SK-N-SH treated with all-trans-retinoic acid at 6 μM for 48 hours (cell line): ENCODE data around the gene AGAP2.

ENCODE experiments used
- GLIS3 ChIP-seq: fragments of 250-450 bp; sonication (Bioruptor Pico); IDR thresholded peaks from 2 replicates; pipeline ENCODE4 v1.5.0; 2020; ENCODE audit warnings: mild to moderate bottlenecking, moderate library complexity
- PATZ1 ChIP-seq: fragments of 250-450 bp; sonication (Bioruptor Pico); IDR thresholded peaks from 2 replicates; pipeline ENCODE4 v1.8.0; 2020; ENCODE audit warnings: mild to moderate bottlenecking, moderate library complexity, borderline replicate concordance
- PPARA ChIP-seq: fragments of 250-450 bp; sonication (Bioruptor Pico); IDR thresholded peaks from 2 replicates; pipeline ENCODE4 v1.5.0; 2020; ENCODE audit warnings: mild to moderate bottlenecking, borderline replicate concordance
- RARB ChIP-seq: fragments of 250-450 bp; sonication (Bioruptor Pico); IDR thresholded peaks from 2 replicates; pipeline ENCODE4 v1.8.0; 2021; ENCODE audit warnings: mild to moderate bottlenecking, moderate library complexity
- ZFP30 ChIP-seq: fragments of 450-650 bp; formaldehyde crosslinking; IDR thresholded peaks from 2 replicates; pipeline ENCODE4 v1.5.0; 2022; ENCODE audit warnings: mild to moderate bottlenecking, moderate library complexity
- TF ChIP-seq, protein P1 (sequence below): fragments of 250-450 bp; sonication (Bioruptor Pico); IDR thresholded peaks from 2 replicates; pipeline ENCODE4 v1.5.1; 2020; ENCODE audit warnings: low read depth, mild to moderate bottlenecking, moderate library complexity

GRCh38 chr12:57718641-57719528 is 19.7 kb downstream of the AGAP2 start:
- TF ChIP-seq PATZ1 (CRISPR knock-in tag) = no peak
- TF ChIP-seq GLIS3 = no peak
- TF ChIP-seq, protein P1, sequence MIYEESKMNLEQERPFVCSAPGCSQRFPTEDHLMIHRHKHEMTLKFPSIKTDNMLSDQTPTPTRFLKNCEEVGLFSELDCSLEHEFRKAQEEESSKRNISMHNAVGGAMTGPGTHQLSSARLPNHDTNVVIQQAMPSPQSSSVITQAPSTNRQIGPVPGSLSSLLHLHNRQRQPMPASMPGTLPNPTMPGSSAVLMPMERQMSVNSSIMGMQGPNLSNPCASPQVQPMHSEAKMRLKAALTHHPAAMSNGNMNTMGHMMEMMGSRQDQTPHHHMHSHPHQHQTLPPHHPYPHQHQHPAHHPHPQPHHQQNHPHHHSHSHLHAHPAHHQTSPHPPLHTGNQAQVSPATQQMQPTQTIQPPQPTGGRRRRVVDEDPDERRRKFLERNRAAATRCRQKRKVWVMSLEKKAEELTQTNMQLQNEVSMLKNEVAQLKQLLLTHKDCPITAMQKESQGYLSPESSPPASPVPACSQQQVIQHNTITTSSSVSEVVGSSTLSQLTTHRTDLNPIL = no peak
- TF ChIP-seq PPARA (CRISPR knock-in tag) = no peak
- no peak for TF ChIP-seq ZFP30 (CRISPR knock-in tag)
- no peak for TF ChIP-seq RARB
